Loucy (cell line): Measurements from ENCODE around the gene NOVA2.
A peak's percentile ranks its signal among the peaks of the same experiment; 100 is the strongest.

Source experiments
- H2AFZ ChIP-seq: fragments of 200-600 bp; sonication (generic); 2 replicates; pipeline ENCODE4 v1.6.0; 2016; ENCODE audit warnings: antibody characterized with exemption, mild to moderate bottlenecking, low read length, moderate library complexity
- H3F3A ChIP-seq: fragments of 200-600 bp; 2 replicates; pipeline ENCODE4 v1.6.0; 2016; ENCODE audit warnings: antibody characterized with exemption, low read depth, mild to moderate bottlenecking
- H3K27me3 ChIP-seq: fragments of 200-600 bp; sonication (generic); 2 replicates; pipeline ENCODE4 v1.6.1; 2014; ENCODE audit warnings: low read length, mild to moderate bottlenecking; ENCODE audit not compliant: insufficient read depth, poor library complexity, severe bottlenecking
- H3K36me3 ChIP-seq: fragments of 200-600 bp; sonication (generic); 2 replicates; pipeline ENCODE4 v1.6.1; 2016; ENCODE audit warnings: low read length; ENCODE audit not compliant: insufficient read depth
- H3K4me1 ChIP-seq: fragments of 200-600 bp; sonication (generic); 2 replicates; pipeline ENCODE4 v1.5.1; 2014; ENCODE audit warnings: low read length, mild to moderate bottlenecking; ENCODE audit not compliant: insufficient read depth, poor library complexity, severe bottlenecking
- H3K4me2 ChIP-seq: fragments of 200-600 bp; sonication (generic); 2 replicates; pipeline ENCODE4 v1.6.0; 2014; ENCODE audit warnings: antibody characterized with exemption, low read length, low read depth, mild to moderate bottlenecking; ENCODE audit not compliant: poor library complexity, severe bottlenecking
- H3K4me3 ChIP-seq: fragments of 200-600 bp; sonication (generic); 2 replicates; pipeline ENCODE4 v1.5.1; 2014; ENCODE audit warnings: low read length, mild to moderate bottlenecking, mixed read lengths; ENCODE audit not compliant: poor library complexity, severe bottlenecking
- H3K79me2 ChIP-seq: fragments of 200-600 bp; sonication (generic); 2 replicates; pipeline ENCODE4 v1.6.1; 2014; ENCODE audit warnings: low read length; ENCODE audit not compliant: insufficient read depth
- H3K9ac ChIP-seq: fragments of 200-600 bp; sonication (generic); 2 replicates; pipeline ENCODE4 v1.6.0; 2014; ENCODE audit warnings: mild to moderate bottlenecking, low read depth, low read length, moderate library complexity; ENCODE audit not compliant: poor library complexity, severe bottlenecking
- H3K9me2 ChIP-seq: fragments of 200-600 bp; sonication (generic); replicated peaks from 2 replicates; pipeline ENCODE4 v1.6.1; 2016; ENCODE audit warnings: low read depth, low read length, mixed read lengths
- H3K9me3 ChIP-seq: fragments of 200-600 bp; sonication (generic); 2 replicates; pipeline ENCODE4 v1.6.1; 2014; ENCODE audit warnings: mild to moderate bottlenecking, antibody characterized with exemption, low read length, low read depth; ENCODE audit not compliant: insufficient read depth
- H4K20me1 ChIP-seq: fragments of 200-600 bp; sonication (generic); 2 replicates; pipeline ENCODE4 v1.6.0; 2014; ENCODE audit warnings: antibody characterized with exemption, low read length, mild to moderate bottlenecking; ENCODE audit not compliant: insufficient read depth, poor library complexity, severe bottlenecking
- CTCF ChIP-seq: fragments of 200-600 bp; sonication (generic); conservative IDR thresholded peaks from 2 replicates; pipeline ENCODE4 v1.5.1; 2014; ENCODE audit warnings: mild to moderate bottlenecking, antibody characterized with exemption, low read length
- EZH2phosphoT487 ChIP-seq: fragments of 200-600 bp; IDR thresholded peaks from 2 replicates; pipeline ENCODE4 v1.6.1; 2018; ENCODE audit warnings: antibody characterized with exemption, mild to moderate bottlenecking, moderate library complexity, borderline replicate concordance

The NOVA2 gene

GRCh38 chr19:45929247-45929646 lies 44.4 kb downstream of the NOVA2 start:
- Histone ChIP-seq H3K79me2 (no peaks in the 10 kb centered on the region), H3K9ac (peak overlapping the region; percentile 94), H3K4me1 (peaks cover 8% of the 10 kb centered on the region), H3K4me2 (peak overlapping the region; percentile 88), H3F3A (no peaks in the 10 kb centered on the region), H3K9me2 (no peaks in the 10 kb centered on the region), H4K20me1 (no peaks in the 10 kb centered on the region), H3K36me3 (no peaks in the 10 kb centered on the region), H3K27me3 (no peaks in the 10 kb centered on the region), H3K9me3 (no peaks in the 10 kb centered on the region), H2AFZ (no peak overlapping the region), H3K4me3 (peak overlapping the region; percentile 91)
- TF ChIP-seq CTCF = no peak
- TF ChIP-seq EZH2phosphoT487 = no peak

GRCh38 chr19:45927565-45928261 lies 46.0 kb downstream of the NOVA2 start:
- no peaks in the 10 kb centered on the region for H3K9me2 ChIP-seq
- H3K9ac ChIP-seq = peak overlapping the region; percentile 94
- peak overlapping the region; percentile 91 for H3K4me3 ChIP-seq
- H3F3A ChIP-seq = no peaks in the 10 kb centered on the region
- peaks cover 8% of the 10 kb centered on the region for H3K4me1 ChIP-seq
- H2AFZ ChIP-seq = peak overlapping the region; percentile 82
- H3K79me2 ChIP-seq = no peaks in the 10 kb centered on the region
- no peaks in the 10 kb centered on the region for H3K9me3 ChIP-seq
- TF ChIP-seq EZH2phosphoT487 (no peak), CTCF (peak; percentile 44)
- H4K20me1 ChIP-seq = no peaks in the 10 kb centered on the region
- no peaks in the 10 kb centered on the region for H3K27me3 ChIP-seq
- H3K36me3 ChIP-seq = no peaks in the 10 kb centered on the region
- peak overlapping the region; percentile 88 for H3K4me2 ChIP-seq

GRCh38 chr19:45924891-45925447 lies 48.7 kb downstream of the NOVA2 start:
- Histone ChIP-seq H3K27me3 (no peaks in the 10 kb centered on the region), H3K79me2 (no peaks in the 10 kb centered on the region), H3K36me3 (no peaks in the 10 kb centered on the region), H4K20me1 (no peaks in the 10 kb centered on the region), H3F3A (no peaks in the 10 kb centered on the region), H3K4me3 (no peak overlapping the region), H2AFZ (no peak overlapping the region), H3K4me1 (peaks cover 8% of the 10 kb centered on the region), H3K9me3 (no peaks in the 10 kb centered on the region), H3K9me2 (no peaks in the 10 kb centered on the region), H3K9ac (no peak overlapping the region), H3K4me2 (no peak overlapping the region)
- TF ChIP-seq CTCF (no peak), EZH2phosphoT487 (no peak)
